GM18511 (cell line): Measurements from ENCODE around the gene PUDP.
A peak's percentile ranks its signal among the peaks of the same experiment; 100 is the strongest.

Experiments
- ATAC-seq: cut with Tn5 transposase; IDR thresholded peaks from one replicate; pipeline ENCODE4 v1.9.1; 2021; ENCODE audit warnings: mild to moderate bottlenecking, moderate library complexity; ENCODE audit not compliant: unreplicated experiment

Gene PUDP

DNA sequence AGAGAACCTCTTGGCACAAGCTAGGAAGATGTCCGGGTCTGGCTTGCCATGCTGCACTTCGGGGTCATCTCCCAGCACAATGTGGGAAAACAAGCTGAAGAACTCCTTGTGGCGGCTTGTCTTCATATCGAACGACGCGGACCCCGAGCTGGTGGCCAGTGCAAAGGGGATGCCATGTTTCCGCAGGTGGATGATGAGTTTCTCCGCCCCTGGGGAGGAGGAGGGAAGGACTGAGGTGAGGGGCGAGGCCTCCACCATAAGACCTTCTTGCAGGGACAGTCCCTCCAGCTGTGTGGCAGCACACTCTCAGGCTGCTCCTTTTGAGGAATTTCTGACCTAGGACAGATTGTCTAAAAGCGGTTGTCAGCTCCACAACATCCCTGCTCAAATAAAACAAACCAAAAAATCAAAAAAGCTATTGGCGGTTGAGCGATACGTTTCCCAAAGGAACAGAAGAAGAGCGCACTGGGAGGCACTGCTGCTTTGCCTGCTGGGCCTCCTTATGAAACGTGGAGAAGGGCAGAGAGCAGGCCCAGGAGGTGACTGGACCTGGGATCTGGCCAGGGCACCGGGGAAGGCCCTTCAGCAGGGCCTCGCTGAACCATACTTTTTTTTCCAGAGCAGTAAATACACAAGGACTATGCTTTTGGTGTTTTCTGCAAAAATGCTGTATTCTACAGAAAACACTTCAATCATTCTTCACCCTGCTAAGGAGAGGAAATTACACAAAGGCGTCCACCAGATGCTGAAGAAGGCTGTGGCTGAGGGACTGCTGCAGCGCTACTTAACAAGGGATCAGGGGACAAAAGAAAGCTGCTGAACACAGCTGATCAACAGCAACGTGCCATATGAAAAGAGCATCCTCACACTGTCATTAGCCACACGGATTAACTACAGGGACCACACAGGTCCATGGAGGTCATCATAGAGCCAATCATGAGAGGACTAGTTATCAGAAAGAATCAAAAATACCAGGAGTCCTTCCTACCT lies 70.4 kb downstream of the PUDP start:
- ATAC-seq, result no peak

DNA sequence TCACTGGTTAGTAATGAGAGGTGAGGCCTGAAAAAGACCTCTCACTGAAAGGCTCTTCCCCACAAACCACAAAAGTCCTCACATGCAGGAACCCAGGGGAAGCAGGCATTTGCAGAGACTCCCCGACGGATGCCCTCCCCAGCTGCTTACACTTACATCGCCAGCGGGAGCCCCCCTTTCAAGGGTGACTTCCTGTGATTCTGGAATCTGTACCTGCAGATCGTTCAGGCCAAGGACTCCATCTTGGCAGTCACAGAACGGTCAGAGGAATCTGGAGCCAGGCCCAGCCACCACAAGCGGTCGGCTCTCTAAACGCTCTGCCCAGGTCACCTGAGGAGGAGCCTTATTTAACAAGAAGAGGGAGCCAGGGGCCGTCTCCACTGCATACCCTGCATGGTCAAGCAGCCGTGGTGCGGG lies 71.7 kb downstream of the PUDP start:
- no peak for ATAC-seq

DNA sequence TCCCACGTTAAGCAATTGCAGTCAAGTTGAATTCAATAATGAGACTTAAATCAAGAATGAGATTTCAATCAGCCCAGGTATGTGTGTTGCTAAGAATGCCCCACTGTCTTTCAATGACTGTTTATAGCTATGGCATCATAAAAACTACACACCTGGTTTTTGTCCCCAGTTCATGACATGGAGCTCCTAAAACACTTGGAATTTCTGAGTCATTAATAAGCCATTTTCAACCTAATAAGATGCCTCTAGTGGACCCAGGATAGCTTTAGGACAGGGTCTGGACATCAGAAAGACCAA lies 73.1 kb downstream of the PUDP start:
- ATAC-seq, result no peak

DNA sequence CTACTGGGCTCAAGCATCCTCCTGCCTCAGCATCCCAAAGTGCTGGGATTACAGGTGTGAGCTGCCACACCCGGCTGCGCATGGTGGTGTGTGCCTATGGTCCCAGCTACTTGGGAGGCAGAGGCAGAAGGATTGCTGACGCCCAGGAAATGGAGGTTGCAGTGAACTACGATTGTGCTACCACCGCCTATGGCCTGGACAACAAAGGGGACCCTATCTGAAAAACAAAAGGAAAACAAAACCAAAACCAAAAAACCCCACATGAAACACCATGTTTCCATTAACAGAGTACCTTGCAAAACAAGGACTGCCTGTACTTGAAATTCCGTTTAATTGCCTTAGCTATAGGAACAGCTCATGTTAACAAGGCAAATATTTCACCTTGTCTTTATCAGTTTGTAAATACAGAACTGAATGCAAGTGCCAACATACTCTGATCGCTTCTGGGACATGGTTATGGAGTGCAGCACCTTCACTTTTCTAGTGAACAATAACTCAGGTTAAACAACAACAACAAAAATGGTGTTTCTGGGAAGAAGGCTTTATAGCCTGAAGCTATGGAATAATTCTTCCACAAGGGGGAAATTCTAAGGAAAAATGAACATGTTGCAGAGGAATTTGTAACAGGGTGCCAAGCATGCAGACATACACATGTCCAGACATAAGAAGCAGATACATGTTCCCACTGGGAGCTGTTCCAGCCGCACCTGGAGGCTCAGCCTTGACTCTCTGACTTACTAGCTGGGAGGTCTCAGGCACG lies 73.6 kb downstream of the PUDP start:
- no peak for ATAC-seq

DNA sequence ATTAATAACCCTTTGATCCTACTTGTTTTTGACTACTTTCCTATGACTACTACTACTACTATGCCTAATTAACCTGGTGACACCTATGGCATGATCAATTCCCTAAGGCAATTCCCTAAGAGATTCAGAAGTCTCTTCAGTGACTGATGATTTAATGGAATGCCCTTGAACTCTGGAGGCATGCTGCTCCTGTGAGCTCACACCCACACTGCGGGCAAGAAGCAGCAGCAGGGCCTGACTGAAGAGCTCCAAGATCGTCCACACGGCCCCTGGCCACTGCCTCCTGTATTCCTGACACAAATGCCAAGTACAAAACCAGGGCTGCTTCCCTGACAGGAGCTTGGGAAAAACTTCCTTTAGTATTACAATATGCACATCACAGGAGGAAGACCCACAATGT lies 74.6 kb downstream of the PUDP start:
- no peak for ATAC-seq

- ATAC-seq, result no peak
These were observed 75.1 kb downstream of the PUDP start for GRCh38 chrX:7072856-7073255.

DNA sequence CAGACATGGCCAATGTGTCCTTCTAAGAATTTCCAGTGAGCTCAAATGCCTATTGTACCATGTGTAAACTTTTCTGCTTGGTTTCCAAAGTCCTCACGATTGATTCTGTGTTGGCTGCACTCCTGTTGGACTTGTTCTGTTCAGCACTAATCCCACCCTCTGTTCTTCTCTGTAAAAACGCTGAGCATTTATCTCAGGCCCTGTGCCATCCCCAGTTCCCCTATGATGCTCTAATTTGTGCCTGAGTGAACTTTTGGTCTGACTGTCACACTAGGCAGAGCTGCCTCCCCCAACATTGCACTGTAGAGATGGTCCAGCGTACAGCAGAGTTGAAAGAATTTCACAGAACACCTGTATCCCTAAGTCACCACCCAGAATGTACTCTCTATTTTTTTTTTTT lies 76.6 kb downstream of the PUDP start:
- ATAC-seq, result peak; percentile 57

DNA sequence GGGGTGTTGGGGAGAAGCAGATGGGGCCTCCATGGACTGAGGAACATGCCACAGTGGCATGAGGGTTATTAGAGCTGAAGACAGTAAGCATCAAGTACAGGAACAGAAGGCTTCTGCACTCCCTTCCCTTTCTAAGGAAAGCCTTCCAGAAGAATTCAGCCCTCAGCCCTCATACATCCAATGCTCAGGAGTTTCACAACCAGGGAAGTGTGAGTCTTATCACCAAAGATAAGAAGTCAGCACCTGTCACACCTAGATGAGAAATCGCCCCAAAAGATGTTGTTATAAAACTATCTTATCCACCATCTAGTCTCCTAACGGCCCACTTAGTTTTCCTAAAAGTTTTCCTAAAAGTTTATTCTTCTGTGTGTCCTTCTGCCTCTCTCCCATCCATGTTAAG lies 78.4 kb downstream of the PUDP start:
- no peak for ATAC-seq

DNA sequence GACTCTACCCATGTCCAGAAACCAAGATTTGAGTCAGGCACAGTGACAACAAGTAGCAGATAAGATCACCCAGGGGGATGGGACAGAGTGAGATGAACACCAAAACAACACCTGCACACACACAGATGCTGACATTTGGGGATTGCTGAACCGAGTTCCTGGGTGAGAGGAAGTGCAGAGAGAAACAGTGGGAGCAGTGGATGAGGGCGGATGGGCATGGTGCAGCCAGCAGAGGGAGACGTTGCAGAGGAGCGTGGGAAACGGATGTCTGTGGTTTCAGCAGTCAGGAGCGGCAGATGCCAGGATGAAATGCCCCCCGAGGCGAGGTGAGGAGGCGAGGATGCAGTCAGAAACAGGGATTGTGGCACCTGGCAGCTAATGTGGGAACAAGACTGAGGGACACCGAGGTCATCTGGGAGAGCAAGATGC lies 79.0 kb downstream of the PUDP start:
- no peak for ATAC-seq

- no peak for ATAC-seq
These were observed 80.7 kb downstream of the PUDP start for GRCh38 chrX:7067256-7067655.

- no peak for ATAC-seq
These were observed 82.5 kb downstream of the PUDP start for GRCh38 chrX:7065473-7065872.

- ATAC-seq, result no peak
These were observed 85.0 kb downstream of the PUDP start for GRCh38 chrX:7062903-7063302.

- no peak for ATAC-seq
These were observed 85.7 kb downstream of the PUDP start for GRCh38 chrX:7062276-7062675.

GRCh38 chrX:7061429-7061828 lies 86.5 kb downstream of the PUDP start:
- no peak for ATAC-seq

DNA sequence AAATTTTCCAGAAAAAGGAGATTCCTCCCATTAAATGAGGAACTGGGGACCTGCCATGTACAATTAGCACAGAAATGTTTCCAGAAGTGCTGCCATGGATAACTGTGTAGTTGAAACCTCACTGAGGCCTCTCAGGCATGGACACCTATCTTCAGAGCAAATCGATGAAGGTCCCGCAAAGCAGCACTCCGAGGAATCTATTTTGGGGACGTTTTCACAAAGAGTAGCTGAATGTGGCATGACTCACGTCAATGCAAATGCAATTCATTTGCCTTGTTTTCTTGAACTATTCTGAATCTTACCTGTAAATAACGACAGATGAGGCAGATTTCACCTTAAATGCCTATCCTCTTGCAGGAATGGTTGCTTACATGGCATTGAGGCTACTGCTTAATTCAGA lies 87.5 kb downstream of the PUDP start:
- no peak for ATAC-seq

GRCh38 chrX:7059859-7060258 lies 88.1 kb downstream of the PUDP start:
- no peak for ATAC-seq

GRCh38 chrX:7059214-7059838 lies 88.6 kb downstream of the PUDP start:
- peak; percentile 96 for ATAC-seq

GRCh38 chrX:7055386-7056137 lies 92.4 kb downstream of the PUDP start:
- ATAC-seq, result no peak

DNA sequence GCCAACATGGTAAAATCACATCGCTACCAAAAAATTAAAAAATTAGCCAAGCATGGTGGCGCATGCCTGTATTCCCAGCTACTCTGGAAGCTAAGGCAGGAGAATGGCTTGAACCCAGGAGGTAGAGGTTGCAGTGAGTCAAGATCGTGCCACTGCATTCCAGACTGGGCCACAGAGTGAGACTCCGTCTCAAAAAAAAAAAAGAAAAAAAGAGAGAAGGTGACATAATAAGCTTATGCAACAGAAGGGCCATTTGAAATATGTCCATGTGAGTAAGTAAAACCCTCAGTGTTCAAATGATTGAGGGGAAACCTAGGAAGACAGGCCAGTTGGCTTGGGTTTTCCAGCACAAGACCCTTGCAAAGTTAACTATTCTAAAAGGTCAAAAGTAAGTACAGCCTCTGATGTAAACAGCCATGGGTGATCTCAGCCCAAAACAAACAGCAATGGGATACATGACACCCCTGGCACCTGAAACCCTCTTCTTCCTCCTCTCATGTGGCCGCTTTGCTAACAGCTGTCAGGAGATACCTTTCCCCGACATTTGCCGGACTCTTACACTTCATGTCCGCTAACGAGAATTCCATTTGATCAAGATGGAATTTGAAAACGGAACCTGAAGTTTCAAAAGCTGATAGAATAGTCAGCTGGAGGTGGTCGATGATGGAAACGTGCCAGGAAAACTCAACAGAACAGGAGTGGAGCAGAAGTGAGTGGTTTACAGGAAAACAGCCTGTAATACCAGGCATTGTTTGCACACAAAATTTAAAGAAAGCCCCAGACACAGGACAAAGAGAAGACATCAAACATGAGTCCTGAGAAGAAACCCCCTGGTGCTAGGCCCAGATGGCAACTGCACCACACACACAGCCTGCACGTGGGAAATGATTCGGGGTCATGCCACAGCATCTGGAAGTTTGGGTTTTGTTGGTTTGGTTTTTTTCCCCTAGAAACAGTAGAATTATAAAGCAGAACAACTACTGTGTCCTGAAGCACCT lies 93.4 kb downstream of the PUDP start:
- no peak for ATAC-seq

DNA sequence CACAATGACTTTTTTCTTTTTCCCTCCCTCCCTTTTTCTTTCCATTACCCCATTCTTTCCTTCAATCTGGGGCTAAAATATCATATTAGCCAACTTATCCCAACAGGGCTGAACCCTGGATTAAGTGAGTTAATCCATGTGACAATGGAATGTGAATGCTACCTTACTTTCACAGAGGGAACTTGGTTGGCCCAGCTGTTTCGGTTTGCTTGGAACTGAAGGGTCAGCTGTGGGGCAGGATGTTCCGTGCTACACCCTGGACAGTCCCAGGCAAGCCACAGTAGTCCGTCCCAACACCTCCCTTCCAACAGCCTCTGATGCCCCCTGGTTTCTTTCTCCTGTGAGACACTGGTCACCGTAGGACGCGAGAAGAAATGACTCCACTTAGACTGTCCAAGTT lies 95.4 kb downstream of the PUDP start:
- ATAC-seq, result no peak
